Measurements from ENCODE around the gene MICOS13.

- TF ChIP-seq, protein P1, sequence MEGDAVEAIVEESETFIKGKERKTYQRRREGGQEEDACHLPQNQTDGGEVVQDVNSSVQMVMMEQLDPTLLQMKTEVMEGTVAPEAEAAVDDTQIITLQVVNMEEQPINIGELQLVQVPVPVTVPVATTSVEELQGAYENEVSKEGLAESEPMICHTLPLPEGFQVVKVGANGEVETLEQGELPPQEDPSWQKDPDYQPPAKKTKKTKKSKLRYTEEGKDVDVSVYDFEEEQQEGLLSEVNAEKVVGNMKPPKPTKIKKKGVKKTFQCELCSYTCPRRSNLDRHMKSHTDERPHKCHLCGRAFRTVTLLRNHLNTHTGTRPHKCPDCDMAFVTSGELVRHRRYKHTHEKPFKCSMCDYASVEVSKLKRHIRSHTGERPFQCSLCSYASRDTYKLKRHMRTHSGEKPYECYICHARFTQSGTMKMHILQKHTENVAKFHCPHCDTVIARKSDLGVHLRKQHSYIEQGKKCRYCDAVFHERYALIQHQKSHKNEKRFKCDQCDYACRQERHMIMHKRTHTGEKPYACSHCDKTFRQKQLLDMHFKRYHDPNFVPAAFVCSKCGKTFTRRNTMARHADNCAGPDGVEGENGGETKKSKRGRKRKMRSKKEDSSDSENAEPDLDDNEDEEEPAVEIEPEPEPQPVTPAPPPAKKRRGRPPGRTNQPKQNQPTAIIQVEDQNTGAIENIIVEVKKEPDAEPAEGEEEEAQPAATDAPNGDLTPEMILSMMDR (conservative IDR thresholded peaks at IDR 0.05): no peak
- TF ChIP-seq ZFX (IDR thresholded peaks at IDR 0.05): no peak
Measured at GRCh38 chr19:5644037-5644436, 36.3 kb downstream of the MICOS13 start.
